DMS53 treated with DMSO at 0.1 percent for 48 hours (cell line): Measurements from ENCODE around the gene FOXJ2.
"Not testable (repeated sequence)": the region's sequence is repeated elsewhere in the genome, so short reads cannot be mapped to it uniquely, and the experiment has no call there.

ENCODE experiments used
- DNase-seq: peaks from one replicate; lab custom pipeline; 2025; ENCODE audit not compliant: unreplicated experiment; lab: John Stamatoyannopoulos, UW

Gene FOXJ2

GRCh38 chr12:8028267-8028666 lies 4.2 kb upstream of the FOXJ2 start:
- DNase-seq, result no peak

GRCh38 chr12:8030189-8030588 lies 2.3 kb upstream of the FOXJ2 start:
- no peak for DNase-seq

- DNase-seq, result not testable (repeated sequence)
Measured at GRCh38 chr12:8031017-8031416, 1.5 kb upstream of the FOXJ2 start.

- no peak for DNase-seq
Measured at GRCh38 chr12:8031872-8032241, 659 bp upstream of the FOXJ2 start.

- DNase-seq, result no peak
Measured at GRCh38 chr12:8033153-8034044, 883 bp downstream of the FOXJ2 start.

- DNase-seq, result no peak
Measured at GRCh38 chr12:8034802-8035201, 2.3 kb downstream of the FOXJ2 start.

GRCh38 chr12:8035440-8036010 lies 3.0 kb downstream of the FOXJ2 start:
- DNase-seq, result no peak

- DNase-seq, result no peak
Measured at GRCh38 chr12:8036346-8036745, 3.8 kb downstream of the FOXJ2 start.

- no peak for DNase-seq
Measured at GRCh38 chr12:8037046-8037663, 4.6 kb downstream of the FOXJ2 start.

- DNase-seq, result no peak
Measured at GRCh38 chr12:8037947-8038346, 5.4 kb downstream of the FOXJ2 start.

- peak; percentile 83 for DNase-seq
Measured at GRCh38 chr12:8038659-8039114, 6.2 kb downstream of the FOXJ2 start.

GRCh38 chr12:8040791-8041190 lies 8.3 kb downstream of the FOXJ2 start:
- DNase-seq, result no peak

- peak; percentile 93 for DNase-seq
Measured at GRCh38 chr12:8045952-8046944, 13.7 kb downstream of the FOXJ2 start.

GRCh38 chr12:8047842-8048241 lies 15.3 kb downstream of the FOXJ2 start:
- no peak for DNase-seq

- DNase-seq, result no peak
Measured at GRCh38 chr12:8048906-8049305, 16.4 kb downstream of the FOXJ2 start.

GRCh38 chr12:8050600-8051250 lies 18.2 kb downstream of the FOXJ2 start:
- DNase-seq, result no peak

GRCh38 chr12:8052679-8053078 lies 20.2 kb downstream of the FOXJ2 start:
- DNase-seq, result no peak

- DNase-seq, result no peak
Measured at GRCh38 chr12:8054816-8055215, 22.3 kb downstream of the FOXJ2 start.

- no peak for DNase-seq
Measured at GRCh38 chr12:8057306-8057705, 24.8 kb downstream of the FOXJ2 start.

GRCh38 chr12:8057839-8058238 lies 25.3 kb downstream of the FOXJ2 start:
- no peak for DNase-seq
